ENCODE data around the gene DNAH1. TPM values are rescaled to one million over a fixed set of nuclear protein-coding genes. Genes with fewer than 3 reads are reported as not detected.

DNAH1 gene
- total RNA-seq, 1 experiment from 2014 or later = 5.5 TPM

DNA sequence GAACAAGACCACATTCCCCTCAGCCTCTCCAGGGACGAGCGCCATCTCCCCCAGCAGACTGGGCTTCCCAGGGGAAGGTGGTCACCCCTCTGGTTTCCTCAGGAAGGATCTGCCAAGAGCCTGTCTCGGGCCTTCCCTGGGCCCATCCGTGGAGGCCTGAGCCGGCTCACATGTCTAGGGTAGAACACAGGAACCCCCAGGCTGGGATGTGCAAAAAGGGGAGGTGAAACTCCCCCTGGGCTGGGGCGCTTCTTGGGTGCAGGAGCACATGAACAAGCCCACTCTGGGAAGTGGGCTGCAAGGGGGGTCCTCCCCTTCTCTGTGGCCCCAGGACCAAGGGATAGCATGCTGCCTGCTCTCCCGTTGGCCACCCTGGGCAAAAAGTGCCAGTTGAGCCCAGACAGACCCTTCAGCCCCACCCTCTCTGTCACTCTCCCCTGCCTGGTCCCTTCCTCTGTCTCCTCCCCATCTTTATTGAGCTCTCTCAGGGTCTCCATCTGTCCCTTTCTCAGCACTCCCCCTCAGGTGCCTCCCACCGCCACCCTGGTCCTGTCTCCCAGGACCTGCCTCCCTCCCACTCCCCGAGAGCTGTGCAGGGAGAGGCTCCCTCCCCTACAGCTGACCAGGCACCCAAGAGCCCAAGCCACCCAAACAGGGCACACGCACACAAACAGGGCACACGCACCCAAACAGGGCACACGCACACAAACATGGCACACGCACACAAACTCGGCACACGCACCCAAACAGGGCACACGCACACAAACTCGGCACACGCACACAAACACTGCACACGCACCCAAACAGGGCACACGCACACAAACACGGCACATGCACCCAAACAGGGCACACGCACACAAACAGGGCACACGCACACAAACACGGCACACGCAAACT is 127.9 kb downstream of the DNAH1 start:
- peak overlapping the region; percentile 46 to 55 for H3K4me3 ChIP-seq (replicated peaks in 1 of 2; ENCODE audit: low read depth in 1 of 2, low read length in 2 of 2)
- no peaks in the 10 kb centered on the region for H3K27me3 ChIP-seq (ENCODE audit: insufficient read depth, low read length)
- intact Hi-C loops (cut with micrococcal nuclease) = no loop called here
- BruUV-seq (replicated peaks) = TSS peak; percentile 81
- DNase-seq (ENCODE audit: low read depth, low spot score) (no peak), ATAC-seq (no peak)
- no peaks in the 10 kb centered on the region for H3K79me2 ChIP-seq (ENCODE audit: insufficient read depth, low read length)
- CTCF ChIA-PET = no interaction called here
- RAD21 ChIA-PET (ENCODE audit: low non-redundant PET in 1 of 2, low total read pairs in 2 of 2, uncharacterized antibody in 2 of 2, unreplicated experiment in 2 of 2) = interaction anchor here in 1 of 2 experiments (0.9 kb wide), 1 partner anchor 55 kb away, joined by 4 read pairs; no protein-coding TSS in a partner anchor
- no peaks in the 10 kb centered on the region for H3K9me3 ChIP-seq (ENCODE audit: control insufficient read depth in 1 of 2, insufficient read depth in 1 of 2, low read depth in 1 of 2, low read length in 2 of 2)
- TF ChIP-seq FOSL1 (IDR thresholded peaks at IDR 0.05; ENCODE audit: low read depth) (no peak), POLR2AphosphoS5 (IDR thresholded peaks at IDR 0.05; ENCODE audit: low read depth, low read length) (no peak), ZFX (IDR thresholded peaks at IDR 0.05) (no peak), YY1 (IDR thresholded peaks at IDR 0.05; ENCODE audit: extremely low read depth, insufficient replicate concordance, low read depth, low read length) (no peak), ELF1 (IDR thresholded peaks at IDR 0.05; ENCODE audit: borderline replicate concordance, low read depth) (no peak), JUND (IDR thresholded peaks at IDR 0.05) (no peak)
- TF ChIP-seq, protein P1, sequence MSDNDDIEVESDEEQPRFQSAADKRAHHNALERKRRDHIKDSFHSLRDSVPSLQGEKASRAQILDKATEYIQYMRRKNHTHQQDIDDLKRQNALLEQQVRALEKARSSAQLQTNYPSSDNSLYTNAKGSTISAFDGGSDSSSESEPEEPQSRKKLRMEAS (IDR thresholded peaks at IDR 0.05) = no peak
- TF ChIP-seq, protein P2, sequence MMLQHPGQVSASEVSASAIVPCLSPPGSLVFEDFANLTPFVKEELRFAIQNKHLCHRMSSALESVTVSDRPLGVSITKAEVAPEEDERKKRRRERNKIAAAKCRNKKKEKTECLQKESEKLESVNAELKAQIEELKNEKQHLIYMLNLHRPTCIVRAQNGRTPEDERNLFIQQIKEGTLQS (IDR thresholded peaks at IDR 0.05) = no peak
- H2AFZ ChIP-seq (ENCODE audit: low read depth, low read length, poor library complexity, severe bottlenecking) = no peak overlapping the region
- H3K27ac ChIP-seq (ENCODE audit: low read depth, low read length) = peak overlapping the region; percentile 55; the same call in 1 of the 2 replicates
- H3K9me2 ChIP-seq (ENCODE audit: insufficient read depth) = no peaks in the 10 kb centered on the region
- H3K4me2 ChIP-seq (ENCODE audit: low read length) = peak overlapping the region; percentile 82
- H4K20me1 ChIP-seq (ENCODE audit: insufficient read depth) = no peaks in the 10 kb centered on the region
- peak overlapping the region; percentile 65 for H3K9ac ChIP-seq (ENCODE audit: low read length)
- peaks cover 2 to 17% of the 10 kb centered on the region in 2 experiments; a peak in 3 of 4 replicates for H3K4me1 ChIP-seq (ENCODE audit: control insufficient read depth in 1 of 2, insufficient read depth in 2 of 2, low read length in 2 of 2)
- no peaks in the 10 kb centered on the region for H3K36me3 ChIP-seq (ENCODE audit: control insufficient read depth in 1 of 2, insufficient read depth in 2 of 2, low read length in 2 of 2)
- POLR2A ChIA-PET = no interaction called here
